GM21447 (cell line): ENCODE data around the gene BEND5.

Source experiments
- ATAC-seq: cut with Tn5 transposase; IDR thresholded peaks from one replicate; pipeline ENCODE4 v1.9.1; 2021; ENCODE audit not compliant: unreplicated experiment

Gene BEND5

GRCh38 chr1:48726139-48726538 is 50.6 kb downstream of the BEND5 start:
- ATAC-seq, result no peak

- ATAC-seq, result no peak
These were observed 51.2 kb downstream of the BEND5 start for GRCh38 chr1:48725341-48726046.

- ATAC-seq, result no peak
These were observed 55.8 kb downstream of the BEND5 start for GRCh38 chr1:48720929-48721328.

GRCh38 chr1:48718705-48719104 is 58.0 kb downstream of the BEND5 start:
- ATAC-seq, result no peak

GRCh38 chr1:48718116-48718630 is 58.5 kb downstream of the BEND5 start:
- ATAC-seq, result no peak

- ATAC-seq, result no peak
These were observed 59.6 kb downstream of the BEND5 start for GRCh38 chr1:48717082-48717481.

- ATAC-seq, result no peak
These were observed 60.8 kb downstream of the BEND5 start for GRCh38 chr1:48715921-48716320.

- no peak for ATAC-seq
These were observed 65.8 kb downstream of the BEND5 start for GRCh38 chr1:48710915-48711314.

- ATAC-seq, result no peak
These were observed 66.4 kb downstream of the BEND5 start for GRCh38 chr1:48710318-48710717.

- no peak for ATAC-seq
These were observed 72.0 kb downstream of the BEND5 start for GRCh38 chr1:48704736-48705135.

- no peak for ATAC-seq
These were observed 75.2 kb downstream of the BEND5 start for GRCh38 chr1:48701445-48701844.

- ATAC-seq, result no peak
These were observed 79.5 kb downstream of the BEND5 start for GRCh38 chr1:48697066-48697707.

GRCh38 chr1:48695161-48695560 is 81.5 kb downstream of the BEND5 start:
- ATAC-seq, result no peak

GRCh38 chr1:48693674-48694320 is 82.9 kb downstream of the BEND5 start:
- no peak for ATAC-seq

GRCh38 chr1:48693180-48693579 is 83.5 kb downstream of the BEND5 start:
- no peak for ATAC-seq

- no peak for ATAC-seq
These were observed 84.5 kb downstream of the BEND5 start for GRCh38 chr1:48692235-48692634.

- peak; percentile 51 for ATAC-seq
These were observed 85.2 kb downstream of the BEND5 start for GRCh38 chr1:48691429-48692001.

GRCh38 chr1:48688102-48688760 is 88.5 kb downstream of the BEND5 start:
- ATAC-seq, result peak; percentile 74

GRCh38 chr1:48687282-48688045 is 89.2 kb downstream of the BEND5 start:
- no peak for ATAC-seq

- ATAC-seq, result no peak
These were observed 90.5 kb downstream of the BEND5 start for GRCh38 chr1:48686159-48686558.
